Liver (tissue), 9 donors: ENCODE data around the gene MAPKAPK3. TPM values are rescaled to one million over a fixed set of nuclear protein-coding genes. Genes with fewer than 3 reads are reported as not detected.

Experiments used
- DNase-seq: peaks from one replicate; pipeline ENCODE4 v3.0.0-alpha.2; 2017; ENCODE audit warnings: low spot score
- H3K27ac ChIP-seq, 2 donors: one replicate each; pipeline ENCODE4 v1.7.0; 2013; ENCODE audit warnings: inconsistent platforms in 2 of 2, low read length in 2 of 2, control low read depth in 1 of 2, low read depth in 1 of 2, mild to moderate bottlenecking in 1 of 2
- H3K27me3 ChIP-seq, 4 donors: one replicate each; pipeline versions ENCODE4 v1.6.1 to v1.7.0; 2013; ENCODE audit warnings: low read length in 3 of 4, inconsistent platforms in 1 of 4, mild to moderate bottlenecking in 1 of 4, moderate library complexity in 1 of 4; ENCODE audit not compliant: control insufficient read depth in 4 of 4, insufficient read depth in 4 of 4
- H3K36me3 ChIP-seq, 4 donors: one replicate each; pipeline versions ENCODE4 v1.6.1 to v1.7.0; 2013; ENCODE audit warnings: low read length in 3 of 4, mild to moderate bottlenecking in 3 of 4, low read depth in 1 of 4, moderate library complexity in 1 of 4; ENCODE audit not compliant: control insufficient read depth in 4 of 4, insufficient read depth in 3 of 4
- H3K4me1 ChIP-seq, 4 donors: one replicate each; pipeline versions ENCODE4 v1.6.1 to v1.7.0; 2013; ENCODE audit warnings: low read length in 3 of 4, mild to moderate bottlenecking in 3 of 4, moderate library complexity in 1 of 4; ENCODE audit not compliant: control insufficient read depth in 4 of 4, insufficient read depth in 4 of 4
- H3K4me3 ChIP-seq, 3 donors: one replicate each; pipeline versions ENCODE4 v1.6.1 to v1.7.0; 2013; ENCODE audit warnings: low read length in 3 of 3, control low read depth in 1 of 3, low read depth in 1 of 3, mild to moderate bottlenecking in 1 of 3
- H3K9ac ChIP-seq, 2 donors: one replicate each; pipeline ENCODE4 v1.7.0; 2013; ENCODE audit warnings: low read length in 2 of 2, mild to moderate bottlenecking in 2 of 2, moderate library complexity in 2 of 2, control low read depth in 1 of 2, low read depth in 1 of 2
- H3K9me3 ChIP-seq, 4 donors: one replicate each; pipeline versions ENCODE4 v1.6.1 to v1.7.0; 2013; ENCODE audit warnings: low read length in 3 of 4; ENCODE audit not compliant: control insufficient read depth in 4 of 4
- CTCF ChIP-seq: fragments of 150-350 bp; IDR thresholded peaks from 2 replicates; pipeline ENCODE4 v1.5.1; 2017; ENCODE audit warnings: improper control_type of control experiment, low read depth, low read length; ENCODE audit not compliant: missing input control
- GABPA ChIP-seq, 2 donors: IDR thresholded peaks in 1 of 2; conservative IDR thresholded peaks in 1 of 2; 2 replicates each; pipeline ENCODE4 v1.6.1; 2016; ENCODE audit warnings: antibody characterized with exemption in 2 of 2, mild to moderate bottlenecking in 1 of 2, moderate library complexity in 1 of 2
- NR2F2 ChIP-seq: IDR thresholded peaks from 2 replicates; pipeline ENCODE4 v1.6.1; 2016; ENCODE audit warnings: antibody characterized with exemption
- RAD21 ChIP-seq, 2 donors: IDR thresholded peaks; 2 replicates each; pipeline ENCODE4 v1.6.1; 2016; ENCODE audit warnings: antibody characterized with exemption in 2 of 2, mild to moderate bottlenecking in 2 of 2
- TAF1 ChIP-seq: conservative IDR thresholded peaks from 2 replicates; pipeline ENCODE4 v1.6.1; 2016; ENCODE audit warnings: antibody characterized with exemption, mild to moderate bottlenecking
- WGBS: extraction: QIAGEN DNeasy Blood & Tissue Kit; methylation state at CpG from one replicate; pipeline ENCODE4 v1.1.7; 2013; 5-methylcytosine and 5-hydroxymethylcytosine counted together
- polyA plus RNA-seq, 2 donors: library from polyadenylated mRNA; stranded (reverse) in 1 of 2; unstranded in 1 of 2; fragments of 200-250 nt in 1 of 2; fragments of >200 nt in 1 of 2; fragmentation: Nextera tagmentation in 1 of 2; extraction: Ambion mirVana in 1 of 2; gene quantifications; one replicate each; pipeline versions ENCODE4 v1.2.1 to v1.2.3, GENCODE V29; 2013 to 2015
- total RNA-seq, 2 donors: library from RNA; depleted of rRNA; stranded (reverse); fragments of >200 nt; gene quantifications; one replicate each; pipeline ENCODE4 v1.2.3, GENCODE V29; 2014
- TF ChIP-seq, protein P1 (sequence below): IDR thresholded peaks from 2 replicates; pipeline ENCODE4 v1.6.1; 2016; ENCODE audit warnings: antibody characterized with exemption
- TF ChIP-seq, protein P2 (sequence below): IDR thresholded peaks from 2 replicates; pipeline ENCODE4 v1.6.1; 2016; ENCODE audit warnings: antibody characterized with exemption
- TF ChIP-seq, protein P3 (sequence below): IDR thresholded peaks from 2 replicates; pipeline ENCODE4 v1.6.1; 2016; ENCODE audit warnings: antibody characterized with exemption
- donor health status: healthy.
- donor health status: healthy.
- donor health status: healthy.
- donor health status: healthy.
- donor health status: healthy.

The MAPKAPK3 gene
- total and polyA plus RNA-seq, 4 donors, result 13.9 to 32.9 (median 19.0) TPM

GRCh38 chr3:50573566-50574443 lies 43.1 kb upstream of the MAPKAPK3 start:
- no peaks in the 10 kb centered on the region for H3K9me3 ChIP-seq
- peaks cover 3 to 49% (median 41%) of the 10 kb centered on the region in 4 donors for H3K4me1 ChIP-seq
- TF ChIP-seq GABPA (IDR thresholded peaks at IDR 0.05 in 1 of 2, conservative IDR thresholded peaks at IDR 0.05 in 1 of 2) (no peak), NR2F2 (no peak), RAD21 (IDR thresholded peaks at IDR 0.05) (peak; percentile 15 to 49), CTCF (no peak)
- TF ChIP-seq, protein P1, sequence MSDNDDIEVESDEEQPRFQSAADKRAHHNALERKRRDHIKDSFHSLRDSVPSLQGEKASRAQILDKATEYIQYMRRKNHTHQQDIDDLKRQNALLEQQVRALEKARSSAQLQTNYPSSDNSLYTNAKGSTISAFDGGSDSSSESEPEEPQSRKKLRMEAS, result no peak
- H3K9ac ChIP-seq, result no peak overlapping the region
- no peaks in the 10 kb centered on the region for H3K27me3 ChIP-seq
- H3K36me3 ChIP-seq, result peaks cover 0 to 11% (median 3%) of the 10 kb centered on the region in 4 donors
- no peak overlapping the region for H3K4me3 ChIP-seq
- no peak for DNase-seq
- WGBS, result 79% methylated on average over 8 of the region's 8 CpGs
- H3K27ac ChIP-seq, result no peak overlapping the region

GRCh38 chr3:50574444-50574831 lies 42.5 kb upstream of the MAPKAPK3 start:
- no peak overlapping the region for H3K27ac ChIP-seq
- H3K4me3 ChIP-seq, result no peak overlapping the region
- peaks cover 3 to 48% (median 40%) of the 10 kb centered on the region in 4 donors for H3K4me1 ChIP-seq
- no peak for DNase-seq
- H3K9ac ChIP-seq, result no peak overlapping the region
- no peaks in the 10 kb centered on the region for H3K9me3 ChIP-seq
- peaks cover 0 to 13% (median 3%) of the 10 kb centered on the region in 4 donors for H3K36me3 ChIP-seq
- TF ChIP-seq TAF1, result no peak
- TF ChIP-seq, protein P2, sequence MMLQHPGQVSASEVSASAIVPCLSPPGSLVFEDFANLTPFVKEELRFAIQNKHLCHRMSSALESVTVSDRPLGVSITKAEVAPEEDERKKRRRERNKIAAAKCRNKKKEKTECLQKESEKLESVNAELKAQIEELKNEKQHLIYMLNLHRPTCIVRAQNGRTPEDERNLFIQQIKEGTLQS, result no peak
- no peaks in the 10 kb centered on the region for H3K27me3 ChIP-seq
- WGBS, result 88% methylated on average over 1 of the region's 1 CpG

GRCh38 chr3:50575372-50575771 lies 41.6 kb upstream of the MAPKAPK3 start:
- TF ChIP-seq, protein P3, sequence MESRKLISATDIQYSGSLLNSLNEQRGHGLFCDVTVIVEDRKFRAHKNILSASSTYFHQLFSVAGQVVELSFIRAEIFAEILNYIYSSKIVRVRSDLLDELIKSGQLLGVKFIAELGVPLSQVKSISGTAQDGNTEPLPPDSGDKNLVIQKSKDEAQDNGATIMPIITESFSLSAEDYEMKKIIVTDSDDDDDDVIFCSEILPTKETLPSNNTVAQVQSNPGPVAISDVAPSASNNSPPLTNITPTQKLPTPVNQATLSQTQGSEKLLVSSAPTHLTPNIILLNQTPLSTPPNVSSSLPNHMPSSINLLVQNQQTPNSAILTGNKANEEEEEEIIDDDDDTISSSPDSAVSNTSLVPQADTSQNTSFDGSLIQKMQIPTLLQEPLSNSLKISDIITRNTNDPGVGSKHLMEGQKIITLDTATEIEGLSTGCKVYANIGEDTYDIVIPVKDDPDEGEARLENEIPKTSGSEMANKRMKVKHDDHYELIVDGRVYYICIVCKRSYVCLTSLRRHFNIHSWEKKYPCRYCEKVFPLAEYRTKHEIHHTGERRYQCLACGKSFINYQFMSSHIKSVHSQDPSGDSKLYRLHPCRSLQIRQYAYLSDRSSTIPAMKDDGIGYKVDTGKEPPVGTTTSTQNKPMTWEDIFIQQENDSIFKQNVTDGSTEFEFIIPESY, result no peak
- TF ChIP-seq, protein P1, result no peak
- no peak for TF ChIP-seq NR2F2
- Histone ChIP-seq H3K9ac (no peak overlapping the region), H3K27me3 (no peaks in the 10 kb centered on the region), H3K27ac (no peak overlapping the region), H3K36me3 (peaks cover 0 to 14% (median 3%) of the 10 kb centered on the region in 4 donors), H3K4me3 (no peak overlapping the region), H3K4me1 (peaks cover 5 to 49% (median 43%) of the 10 kb centered on the region in 4 donors), H3K9me3 (no peaks in the 10 kb centered on the region)
- 97% methylated on average over 6 of the region's 6 CpGs for WGBS
- no peak for DNase-seq
